ENCODE data around the gene NDUFS5. TPM values are rescaled to one million over a fixed set of nuclear protein-coding genes. Genes with fewer than 3 reads are reported as not detected.

Gene NDUFS5
- total RNA-seq, 4 donors from 2014 or later = 99.9 to 418 (median 312) TPM

DNA sequence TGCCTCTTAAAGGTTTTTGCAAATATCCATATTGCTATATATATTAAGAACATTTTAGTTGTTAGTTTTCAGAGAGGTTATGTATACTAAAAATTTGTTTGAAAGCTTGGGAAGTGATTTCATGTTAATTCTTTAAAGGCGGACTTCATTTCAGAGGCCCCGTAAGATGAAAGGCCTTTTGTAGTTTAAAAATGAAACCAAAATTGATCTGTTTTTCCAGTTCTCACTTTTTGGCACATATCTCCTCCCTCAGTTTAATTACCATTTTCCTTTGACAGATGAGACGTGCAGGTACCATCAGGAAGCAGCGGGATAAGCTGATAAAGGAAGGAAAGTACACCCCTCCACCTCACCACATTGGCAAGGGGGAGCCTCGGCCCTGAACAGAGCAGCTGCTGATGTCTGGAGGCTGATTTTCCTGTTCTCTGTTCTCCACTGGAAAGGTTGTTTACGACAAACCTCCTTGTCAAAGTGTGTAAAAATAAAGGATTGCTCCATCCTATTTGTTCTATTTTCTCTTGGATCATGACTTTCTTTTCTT, 8.0 kb downstream of the NDUFS5 start:
- DNase-seq = no peak
- TF ChIP-seq, protein P1, sequence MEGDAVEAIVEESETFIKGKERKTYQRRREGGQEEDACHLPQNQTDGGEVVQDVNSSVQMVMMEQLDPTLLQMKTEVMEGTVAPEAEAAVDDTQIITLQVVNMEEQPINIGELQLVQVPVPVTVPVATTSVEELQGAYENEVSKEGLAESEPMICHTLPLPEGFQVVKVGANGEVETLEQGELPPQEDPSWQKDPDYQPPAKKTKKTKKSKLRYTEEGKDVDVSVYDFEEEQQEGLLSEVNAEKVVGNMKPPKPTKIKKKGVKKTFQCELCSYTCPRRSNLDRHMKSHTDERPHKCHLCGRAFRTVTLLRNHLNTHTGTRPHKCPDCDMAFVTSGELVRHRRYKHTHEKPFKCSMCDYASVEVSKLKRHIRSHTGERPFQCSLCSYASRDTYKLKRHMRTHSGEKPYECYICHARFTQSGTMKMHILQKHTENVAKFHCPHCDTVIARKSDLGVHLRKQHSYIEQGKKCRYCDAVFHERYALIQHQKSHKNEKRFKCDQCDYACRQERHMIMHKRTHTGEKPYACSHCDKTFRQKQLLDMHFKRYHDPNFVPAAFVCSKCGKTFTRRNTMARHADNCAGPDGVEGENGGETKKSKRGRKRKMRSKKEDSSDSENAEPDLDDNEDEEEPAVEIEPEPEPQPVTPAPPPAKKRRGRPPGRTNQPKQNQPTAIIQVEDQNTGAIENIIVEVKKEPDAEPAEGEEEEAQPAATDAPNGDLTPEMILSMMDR (IDR thresholded peaks at IDR 0.05) = no peak
- TF ChIP-seq POLR2AphosphoS5 (IDR thresholded peaks at IDR 0.05) (no peak), EP300 (IDR thresholded peaks at IDR 0.05; ENCODE audit: low read depth) (no peak)
- 70 to 72% methylated on average over 6 of the region's 6 CpGs for WGBS, 2 donors (ENCODE audit: low coverage in 1 of 2)
- H3K27ac ChIP-seq = no peak overlapping the region
- no peaks in the 10 kb centered on the region for H3K27me3 ChIP-seq
- no peak overlapping the region for H3K4me3 ChIP-seq
- no peaks in the 10 kb centered on the region for H3K9me3 ChIP-seq
- peaks cover 0 to 11% (median 1%) of the 10 kb centered on the region in 4 donors for H3K4me1 ChIP-seq
- intact Hi-C loops (cut with DNase I; ENCODE audit: low total_unique reads) (no loop called here), in situ Hi-C loops (cut with MboI; ENCODE audit: low pct_ligation_motif_present in 1 of 4, low pct_unique_long_range_greater_than_20kb in 1 of 4, low sequenced_read_pairs in 3 of 4) (no loop called here)
- peaks cover 0 to 77% (median 25%) of the 10 kb centered on the region in 4 donors for H3K36me3 ChIP-seq

DNA sequence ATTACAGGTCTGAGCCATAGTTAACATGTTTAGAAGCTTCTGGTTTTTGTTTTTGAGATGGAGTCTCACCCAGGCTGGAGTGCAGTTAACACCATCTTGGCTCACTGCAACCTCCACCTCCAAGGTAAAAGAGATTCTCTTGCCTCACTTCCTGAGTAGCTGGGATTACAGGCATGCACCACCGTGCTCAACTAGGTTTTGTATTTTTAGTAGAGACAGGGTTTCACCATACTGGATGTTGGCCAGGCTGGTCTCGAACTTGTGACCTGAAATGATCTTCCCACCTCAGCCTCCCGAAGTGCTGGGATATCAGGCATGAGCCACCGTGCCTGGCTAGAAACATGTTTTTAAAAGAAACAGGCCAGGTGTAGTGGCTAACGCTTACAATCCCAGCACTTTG, 10.5 kb downstream of the NDUFS5 start:
- TF ChIP-seq POLR2A (IDR thresholded peaks at IDR 0.05) (no peak), POLR2AphosphoS5 (IDR thresholded peaks at IDR 0.05) (no peak)
- TF ChIP-seq, protein P1 (IDR thresholded peaks at IDR 0.05) = no peak
- no peak for DNase-seq
- no peaks in the 10 kb centered on the region for H3K27me3 ChIP-seq
- peaks cover 0 to 8% (median 0%) of the 10 kb centered on the region in 4 donors for H3K4me1 ChIP-seq
- in situ Hi-C loops (cut with MboI; ENCODE audit: low pct_ligation_motif_present in 1 of 4, low pct_unique_long_range_greater_than_20kb in 1 of 4, low sequenced_read_pairs in 3 of 4) (no loop called here), intact Hi-C loops (cut with DNase I; ENCODE audit: low total_unique reads) (no loop called here)
- H3K4me3 ChIP-seq = no peak overlapping the region
- H3K36me3 ChIP-seq = peaks cover 0 to 67% (median 15%) of the 10 kb centered on the region in 4 donors
- 86 to 90% methylated on average over 5 of the region's 5 CpGs for WGBS, 2 donors (ENCODE audit: low coverage in 1 of 2)
- no peak overlapping the region for H3K27ac ChIP-seq
- H3K9me3 ChIP-seq = no peaks in the 10 kb centered on the region

DNA sequence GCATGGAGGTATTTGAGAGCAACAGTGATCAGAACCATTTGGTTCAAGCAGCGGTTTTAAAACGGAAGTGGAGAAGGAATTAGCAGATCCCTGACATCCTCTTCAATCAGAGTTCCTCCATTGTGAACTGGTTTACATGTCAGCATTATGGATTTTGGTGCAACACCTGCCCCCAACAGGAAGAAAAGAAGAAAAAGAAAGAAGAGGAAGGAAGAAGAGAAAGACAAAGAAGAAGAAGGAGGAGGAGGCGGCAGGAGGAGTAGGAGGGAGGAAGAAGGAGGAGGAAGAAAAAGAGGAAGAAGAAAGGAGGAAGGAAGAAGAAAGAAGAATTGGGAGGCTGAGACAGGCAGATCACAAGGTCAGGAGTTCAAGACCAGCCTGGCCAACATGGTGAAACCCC, 17.4 kb downstream of the NDUFS5 start:
- in situ Hi-C loops (cut with MboI; ENCODE audit: low pct_ligation_motif_present in 1 of 4, low pct_unique_long_range_greater_than_20kb in 1 of 4, low sequenced_read_pairs in 3 of 4) = no loop called here

DNA sequence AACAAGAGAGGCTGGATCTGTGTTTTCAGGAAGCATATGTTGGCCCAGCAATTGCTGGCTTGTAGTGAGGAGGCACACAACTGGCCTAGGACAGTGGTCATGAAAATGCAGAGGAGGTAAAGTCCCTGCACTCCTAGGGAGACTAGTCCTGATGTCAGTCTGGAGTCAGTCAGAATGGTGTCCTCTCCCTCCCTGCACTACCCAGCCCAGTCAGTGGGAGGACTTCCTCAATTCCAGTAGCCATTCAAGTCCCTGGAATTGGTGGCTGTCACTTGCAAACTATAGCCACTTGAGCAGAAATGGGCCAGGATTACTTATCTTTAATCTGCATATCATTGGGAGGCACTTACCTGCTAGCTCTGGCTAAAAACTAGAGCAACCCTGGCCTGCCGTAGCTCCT, 18.6 kb downstream of the NDUFS5 start:
- H3K4me3 ChIP-seq = no peak overlapping the region
- no peaks in the 10 kb centered on the region for H3K4me1 ChIP-seq
- in situ Hi-C loops (cut with MboI; ENCODE audit: low pct_ligation_motif_present in 1 of 4, low pct_unique_long_range_greater_than_20kb in 1 of 4, low sequenced_read_pairs in 3 of 4) (no loop called here), intact Hi-C loops (cut with DNase I; ENCODE audit: low total_unique reads) (no loop called here)
- no peaks in the 10 kb centered on the region for H3K27me3 ChIP-seq
- 80 to 100% methylated on average over 1 of the region's 1 CpG for WGBS, 2 donors (ENCODE audit: low coverage in 1 of 2)
- H3K27ac ChIP-seq = no peak overlapping the region
- TF ChIP-seq EP300 (IDR thresholded peaks at IDR 0.05; ENCODE audit: low read depth) (no peak), POLR2A (IDR thresholded peaks at IDR 0.05) (no peak), POLR2AphosphoS5 (IDR thresholded peaks at IDR 0.05) (no peak)
- TF ChIP-seq, protein P1 (IDR thresholded peaks at IDR 0.05) = no peak
- no peak for DNase-seq
- H3K9me3 ChIP-seq = no peaks in the 10 kb centered on the region
- H3K36me3 ChIP-seq = peaks cover 0 to 12% (median 2%) of the 10 kb centered on the region in 4 donors

More for the DNA sequence above, 17.4 kb downstream of the NDUFS5 start:
- Histone ChIP-seq H3K4me1 (no peaks in the 10 kb centered on the region), H3K27me3 (no peaks in the 10 kb centered on the region), H3K4me3 (no peak overlapping the region), H3K27ac (no peak overlapping the region), H3K9me3 (no peaks in the 10 kb centered on the region), H3K36me3 (peaks cover 0 to 12% (median 2%) of the 10 kb centered on the region in 4 donors)
- intact Hi-C loops (cut with DNase I; ENCODE audit: low total_unique reads) = no loop called here
- WGBS, 2 donors (ENCODE audit: low coverage in 1 of 2) = 78 to 80% methylated on average over 2 to 3 of the region's 3 CpGs
- no peak for DNase-seq
- TF ChIP-seq, protein P1 (IDR thresholded peaks at IDR 0.05) = no peak
- TF ChIP-seq EP300 (IDR thresholded peaks at IDR 0.05; ENCODE audit: low read depth) (no peak), POLR2AphosphoS5 (IDR thresholded peaks at IDR 0.05) (no peak), POLR2A (IDR thresholded peaks at IDR 0.05) (no peak)
